ENCODE results near the gene TOX4. TPM values are rescaled to one million over a fixed set of nuclear protein-coding genes. Genes with fewer than 3 reads are reported as not detected.

The TOX4 gene
- total RNA-seq, result 38.2 TPM

GRCh38 chr14:21476925-21477681 is at the start of gene TOX4, which contains the start of gene RAB2B:
Gene TOX4 (plus strand): TSS chr14:21477195. CDS start chr14:21477279, 84 bp downstream.
Gene RAB2B (minus strand): TSS chr14:21476959. CDS start chr14:21476872, 87 bp downstream.

GRCh38 chr14:21455912-21456667 is 20.9 kb upstream of the TOX4 start, which contains the start of gene CHD8:
Gene CHD8 (minus strand): TSS chr14:21456123. CDS start chr14:21431643, 24,480 bp downstream.

GRCh38 chr14:21510735-21511657 is 34.0 kb downstream of the TOX4 start, which contains the start of gene METTL3:
Gene METTL3 (minus strand): TSS chr14:21511340. CDS start chr14:21511223, 117 bp downstream.

GRCh38 chr14:21525962-21526671 is 49.1 kb downstream of the TOX4 start, which contains the start of gene SALL2:
Gene SALL2 (minus strand): TSS chr14:21526346. CDS start chr14:21526127, 219 bp downstream.

Small RNA genes within 50 kb of the gene (small RNA-seq; reads per million reads assigned to genes)
- not detected for gene RN7SL650P (ENCODE audit: low replicate concordance)

Other genes starting within 250 kb of the TOX4 start
- gene HNRNPC, start 207.8 kb upstream of the TOX4 start, total RNA-seq, result 531 TPM
- gene RPGRIP1, start 197.1 kb upstream of the TOX4 start, total RNA-seq, result 0.94 TPM
- 102 TPM for gene SUPT16H, start 93.2 kb upstream of the TOX4 start, total RNA-seq
- gene CHD8, start 21.1 kb upstream of the TOX4 start, total RNA-seq, result 125 TPM
- gene RAB2B, start 236 bp upstream of the TOX4 start, total RNA-seq, result 47.6 TPM
- 110 TPM for gene METTL3, start 34.1 kb downstream of the TOX4 start, total RNA-seq
- 14.4 TPM for gene SALL2, start 49.2 kb downstream of the TOX4 start, total RNA-seq
- not detected for gene OR10G3, start 102.9 kb downstream of the TOX4 start, total RNA-seq
- gene OR10G2, start 157.7 kb downstream of the TOX4 start, total RNA-seq, result not detected
- gene OR4E2, start 176.6 kb downstream of the TOX4 start, total RNA-seq, result not detected
- gene OR4E1, start 196.6 kb downstream of the TOX4 start, total RNA-seq, result not detected